WERI-Rb-1 (cell line): ENCODE results near the gene COBL.
A peak's percentile ranks its signal among the peaks of the same experiment; 100 is the strongest.

ENCODE experiments used
- DNase-seq: peaks from one replicate; pipeline ENCODE4 v3.0.0-alpha.2; 2020
- H3K27ac ChIP-seq: fragments of 250-450 bp; sonication (Bioruptor Pico); 2 replicates; pipeline ENCODE4 v1.5.1; 2020; ENCODE audit warnings: mild to moderate bottlenecking, moderate library complexity
- H3K27me3 ChIP-seq: fragments of 250-450 bp; sonication (Bioruptor Pico); 2 replicates; pipeline ENCODE4 v1.5.1; 2021; ENCODE audit warnings: mild to moderate bottlenecking, low read depth, moderate library complexity; ENCODE audit not compliant: insufficient read depth, severe bottlenecking
- H3K36me3 ChIP-seq: fragments of 250-450 bp; sonication (Bioruptor Pico); 2 replicates; pipeline ENCODE4 v1.5.1; 2020; ENCODE audit warnings: mild to moderate bottlenecking, moderate library complexity
- H3K4me3 ChIP-seq: 2 replicates; pipeline ENCODE4 v1.5.1; 2011; ENCODE audit warnings: low read depth, mild to moderate bottlenecking, control low read depth, low read length
- H3K9me3 ChIP-seq: fragments of 250-450 bp; sonication (Bioruptor Pico); 2 replicates; pipeline ENCODE4 v1.5.1; 2021; ENCODE audit warnings: mild to moderate bottlenecking, moderate library complexity; ENCODE audit not compliant: severe bottlenecking
- CTCF ChIP-seq: IDR thresholded peaks from 2 replicates; pipeline ENCODE4 v1.5.1; 2011; ENCODE audit warnings: low read depth, mild to moderate bottlenecking, control low read depth, inconsistent platforms, low read length

COBL gene, protein sequence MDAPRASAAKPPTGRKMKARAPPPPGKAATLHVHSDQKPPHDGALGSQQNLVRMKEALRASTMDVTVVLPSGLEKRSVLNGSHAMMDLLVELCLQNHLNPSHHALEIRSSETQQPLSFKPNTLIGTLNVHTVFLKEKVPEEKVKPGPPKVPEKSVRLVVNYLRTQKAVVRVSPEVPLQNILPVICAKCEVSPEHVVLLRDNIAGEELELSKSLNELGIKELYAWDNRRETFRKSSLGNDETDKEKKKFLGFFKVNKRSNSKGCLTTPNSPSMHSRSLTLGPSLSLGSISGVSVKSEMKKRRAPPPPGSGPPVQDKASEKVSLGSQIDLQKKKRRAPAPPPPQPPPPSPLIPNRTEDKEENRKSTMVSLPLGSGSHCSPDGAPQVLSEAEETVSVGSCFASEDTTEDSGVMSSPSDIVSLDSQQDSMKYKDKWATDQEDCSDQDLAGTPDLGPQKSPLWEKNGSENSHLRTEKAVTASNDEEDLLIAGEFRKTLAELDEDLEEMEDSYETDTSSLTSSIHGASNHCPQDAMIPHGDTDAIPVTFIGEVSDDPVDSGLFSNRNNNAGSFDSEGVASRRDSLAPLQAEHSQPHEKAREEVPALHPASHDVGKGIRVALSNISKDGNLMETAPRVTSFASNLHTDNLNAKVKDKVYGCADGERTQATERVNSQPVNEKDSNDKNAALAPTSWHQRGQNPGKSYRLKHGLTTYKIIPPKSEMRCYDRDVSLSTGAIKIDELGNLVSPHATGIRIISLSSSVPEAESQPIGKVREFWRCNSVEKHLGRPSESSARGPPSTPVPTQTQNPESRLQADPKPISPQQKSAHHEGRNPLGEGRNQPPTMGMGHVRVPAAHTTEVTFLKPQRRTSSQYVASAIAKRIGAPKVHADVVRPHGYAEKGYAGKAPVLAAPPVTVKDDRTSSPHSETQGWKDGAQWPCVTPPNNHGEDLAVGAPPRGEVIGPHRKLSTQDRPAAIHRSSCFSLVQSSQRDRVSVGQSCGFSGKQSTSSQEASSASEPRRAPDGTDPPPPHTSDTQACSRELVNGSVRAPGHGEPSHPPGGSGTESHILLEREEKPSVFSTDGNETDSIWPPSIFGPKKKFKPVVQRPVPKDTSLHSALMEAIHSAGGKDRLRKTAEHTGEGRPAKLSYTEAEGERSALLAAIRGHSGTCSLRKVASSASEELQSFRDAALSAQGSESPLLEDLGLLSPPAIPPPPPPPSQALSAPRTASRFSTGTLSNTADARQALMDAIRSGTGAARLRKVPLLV

GRCh38 chr7:51316666-51317581 is at the start of gene COBL:
TSS of gene COBL (minus strand) at chr7:51316809. CDS start at chr7:51316633, 176 bp downstream.
- Histone ChIP-seq H3K36me3 (peaks cover 4% of the 10 kb centered on the region; the same call in 1 of the 2 replicates), H3K9me3 (no peaks in the 10 kb centered on the region), H3K27ac (peak within 1 kb of the TSS; percentile 95), H3K27me3 (no peaks in the 10 kb centered on the region), H3K4me3 (peak within 1 kb of the TSS; percentile 97)
- peak; percentile 81 for DNase-seq
- no peak for TF ChIP-seq CTCF

GRCh38 chr7:51366172-51366728 is 49.6 kb upstream of the COBL start:
- Histone ChIP-seq H3K36me3 (no peaks in the 10 kb centered on the region), H3K27ac (no peak overlapping the region), H3K4me3 (no peak overlapping the region), H3K9me3 (no peaks in the 10 kb centered on the region), H3K27me3 (no peaks in the 10 kb centered on the region)
- DNase-seq: no peak
- no peak for TF ChIP-seq CTCF

DNA sequence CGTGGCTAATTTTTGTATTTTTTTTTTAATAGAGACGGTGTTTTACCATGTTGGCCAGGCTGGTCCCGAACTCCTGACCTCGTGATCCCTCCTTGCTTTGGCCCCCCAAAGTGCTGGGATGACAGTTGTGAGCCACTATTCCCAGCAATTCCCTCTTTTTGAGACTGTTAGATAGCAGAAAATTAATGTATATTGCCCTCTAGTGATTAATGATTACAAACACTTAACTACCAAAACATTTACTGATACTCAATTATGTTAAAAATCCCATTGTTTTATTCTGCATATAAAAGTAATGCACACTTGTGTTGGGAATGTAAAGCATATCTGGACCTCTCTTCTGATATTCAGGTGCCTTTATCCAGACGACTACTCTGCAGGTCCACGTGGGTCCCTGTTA is 41.2 kb upstream of the COBL start:
- Histone ChIP-seq H3K4me3 (no peak overlapping the region), H3K36me3 (no peaks in the 10 kb centered on the region), H3K9me3 (no peaks in the 10 kb centered on the region), H3K27me3 (no peaks in the 10 kb centered on the region), H3K27ac (no peak overlapping the region)
- no peak for DNase-seq
- no peak for TF ChIP-seq CTCF

DNA sequence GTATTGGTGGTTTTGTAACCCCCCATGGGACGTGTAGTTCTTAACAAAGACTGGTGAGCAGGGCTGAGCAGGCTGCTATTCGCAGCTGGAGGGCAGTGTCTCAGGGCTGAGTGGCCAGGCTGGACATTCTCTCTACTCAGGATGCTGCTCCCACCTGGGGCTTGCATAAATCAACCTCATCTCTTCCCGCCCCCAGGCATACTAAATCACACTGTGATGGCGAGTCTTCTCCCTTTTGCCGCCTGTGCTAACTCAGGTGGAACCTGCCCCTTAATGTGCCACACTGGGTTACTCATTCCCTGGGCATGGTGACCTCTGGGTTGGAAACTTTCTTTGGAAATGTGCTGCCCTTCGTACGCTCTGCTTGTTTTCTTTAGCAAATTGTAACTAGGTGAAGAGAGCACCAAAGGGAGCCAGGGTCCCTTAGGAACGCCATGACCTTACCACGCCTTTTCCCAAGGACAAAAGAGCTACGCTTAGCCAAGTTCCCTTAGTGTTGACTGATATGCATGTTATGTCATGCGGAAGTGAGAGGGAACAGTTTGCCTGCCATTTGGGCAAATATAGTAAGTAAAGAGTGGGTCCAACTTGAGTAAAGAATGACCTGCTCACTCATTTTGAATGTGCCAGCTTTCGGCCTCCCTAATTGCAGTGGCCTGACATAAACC is 40.4 kb upstream of the COBL start:
- Histone ChIP-seq H3K27ac (no peak overlapping the region), H3K36me3 (no peaks in the 10 kb centered on the region), H3K4me3 (no peak overlapping the region), H3K27me3 (no peaks in the 10 kb centered on the region), H3K9me3 (no peaks in the 10 kb centered on the region)
- no peak for TF ChIP-seq CTCF
- DNase-seq: no peak
